GM19240 (cell line): Measurements from ENCODE around the gene ATG9A.
A peak's percentile ranks its signal among the peaks of the same experiment; 100 is the strongest.

Source experiments
- DNase-seq: peaks from one replicate; pipeline ENCODE4 v3.0.0; 2011; ENCODE audit warnings: low spot score; ENCODE audit not compliant: insufficient read length

The ATG9A gene

DNA sequence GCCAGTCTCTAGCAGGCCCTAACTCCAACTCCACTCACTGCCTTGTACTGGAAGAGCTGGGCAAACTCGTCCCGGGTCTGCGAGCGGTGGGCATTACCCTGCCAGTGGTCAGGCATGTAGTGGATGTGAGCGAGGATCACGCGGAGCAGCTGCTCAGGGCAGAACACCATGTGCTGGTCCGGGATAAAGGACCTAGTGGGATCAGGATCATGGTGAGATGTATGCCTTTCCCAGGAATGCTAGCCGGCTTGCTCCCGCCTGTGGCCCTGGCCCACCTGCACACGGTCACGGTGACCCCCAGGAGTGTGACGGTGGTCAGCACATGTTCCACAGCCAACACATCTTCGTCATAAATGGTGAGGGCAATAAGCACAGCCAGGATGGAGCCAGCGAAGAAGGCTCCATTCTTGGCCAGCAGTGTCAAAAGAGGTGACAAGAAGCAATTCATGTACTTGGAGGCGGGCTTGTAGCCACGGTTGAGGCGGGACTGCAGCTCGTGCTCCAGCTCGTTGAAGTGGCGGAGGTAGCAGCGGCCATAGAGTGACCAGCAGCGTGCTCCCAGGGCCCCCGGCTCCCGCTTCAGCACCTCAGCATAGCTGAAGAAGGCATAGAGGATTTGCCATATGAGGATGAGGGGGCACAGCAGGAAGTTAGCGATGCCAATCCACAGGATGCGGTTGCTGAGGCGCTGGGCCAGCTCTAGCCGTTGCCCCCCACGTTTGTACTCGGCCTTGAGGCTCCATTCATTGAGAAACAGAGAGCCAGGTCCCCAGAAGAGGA, 5.4 kb downstream of the ATG9A start:
- no peak for DNase-seq

DNA sequence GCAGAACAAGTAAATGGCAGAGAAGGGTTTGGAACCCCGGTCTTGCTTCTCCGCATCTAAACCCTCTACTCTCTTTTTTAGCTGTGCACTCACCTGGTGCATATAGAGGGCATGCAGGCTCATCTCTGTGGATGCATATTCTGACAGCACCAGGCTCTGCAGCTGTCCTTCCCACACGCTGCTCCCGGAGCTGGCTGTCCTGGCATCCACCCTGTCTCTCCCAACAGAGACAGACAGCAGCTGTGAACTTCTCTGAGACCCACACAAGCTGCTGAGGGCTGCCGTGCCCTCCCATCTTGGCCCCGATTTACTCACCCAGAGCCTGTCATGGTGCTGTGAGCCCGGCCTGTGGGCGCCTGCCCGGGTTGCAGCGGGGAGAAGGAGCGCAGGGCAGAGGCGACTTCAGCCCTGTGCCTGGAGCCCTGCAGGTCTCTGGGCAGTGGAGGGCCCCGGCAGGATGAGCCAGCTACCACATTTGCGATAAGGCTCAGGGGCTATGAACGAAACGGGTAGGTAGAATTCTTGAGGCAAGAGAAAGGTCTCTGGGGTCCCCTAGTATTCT, 7.4 kb downstream of the ATG9A start:
- DNase-seq: no peak

GRCh38 chr2:219220652-219221402, 8.6 kb downstream of the ATG9A start:
- no peak for DNase-seq

DNA sequence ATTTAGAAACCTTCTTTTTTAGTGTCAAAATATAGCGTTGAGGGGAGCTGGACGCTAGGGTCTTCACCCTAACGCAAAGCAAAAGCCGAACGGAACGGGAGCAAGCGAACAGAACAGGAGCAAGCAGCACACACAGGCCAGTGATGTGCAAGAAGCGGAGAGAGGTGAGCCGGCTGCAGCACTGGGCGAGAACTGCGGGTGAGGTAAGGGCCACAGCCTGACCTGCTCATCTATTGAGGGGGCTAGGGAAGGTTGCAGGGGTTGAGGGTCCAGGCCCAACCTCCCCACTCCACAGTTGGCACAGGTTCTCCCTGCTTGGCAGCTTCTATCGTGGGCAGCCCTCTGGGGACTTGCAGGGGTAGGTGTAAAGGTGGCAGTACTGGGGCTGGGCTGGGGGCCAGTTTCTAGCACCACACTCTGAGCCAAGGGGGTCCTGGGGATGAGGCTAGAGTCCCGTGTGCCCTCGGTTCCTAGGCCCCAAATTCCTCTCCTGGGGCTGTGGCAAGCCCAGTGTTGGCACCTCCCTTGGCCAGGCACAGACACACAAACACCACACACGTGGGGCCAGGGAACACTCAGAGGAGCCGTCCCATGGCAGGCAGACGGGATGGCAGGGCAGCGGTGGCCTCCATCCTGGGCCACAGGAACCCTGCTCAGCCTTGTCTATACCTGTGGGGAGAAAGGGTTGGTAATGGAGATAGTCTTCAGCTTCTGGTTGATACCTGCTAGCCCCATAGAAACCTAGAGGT, 9.5 kb downstream of the ATG9A start:
- no peak for DNase-seq

- DNase-seq: peak; percentile 95
Measured at GRCh38 chr2:219218732-219219701, 10.4 kb downstream of the ATG9A start, which contains the start of gene ABCB6. Gene ABCB6 (minus strand): TSS chr2:219218958. CDS start chr2:219218673, 285 bp downstream.

GRCh38 chr2:219218217-219218731, 11.2 kb downstream of the ATG9A start:
- no peak for DNase-seq

- no peak for DNase-seq
Measured at GRCh38 chr2:219216535-219216915, 12.9 kb downstream of the ATG9A start.

GRCh38 chr2:219215871-219216534, 13.4 kb downstream of the ATG9A start:
- DNase-seq: no peak

GRCh38 chr2:219214786-219215185, 14.7 kb downstream of the ATG9A start:
- DNase-seq: no peak

DNA sequence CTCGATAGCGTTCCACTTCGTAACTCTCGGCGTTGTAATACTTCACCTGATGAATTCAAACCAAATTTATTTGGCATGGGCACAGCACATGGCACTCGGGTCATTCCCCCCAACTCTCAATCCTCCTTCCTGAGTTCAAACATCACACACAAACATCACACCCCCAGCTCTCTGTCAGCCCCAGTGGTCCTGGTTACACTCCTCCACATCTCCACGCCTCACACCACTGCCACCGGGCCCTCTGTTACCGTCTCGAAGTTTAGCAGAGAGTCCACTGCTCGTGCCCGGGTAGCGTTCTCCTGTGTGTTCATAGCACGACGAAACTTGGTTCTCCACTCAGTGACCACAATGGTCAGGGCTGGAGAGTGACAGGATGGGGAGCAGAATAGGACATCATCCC, 15.3 kb downstream of the ATG9A start:
- DNase-seq: no peak

- DNase-seq: no peak
Measured at GRCh38 chr2:219213486-219214071, 15.9 kb downstream of the ATG9A start.

GRCh38 chr2:219213026-219213415, 16.4 kb downstream of the ATG9A start:
- no peak for DNase-seq

DNA sequence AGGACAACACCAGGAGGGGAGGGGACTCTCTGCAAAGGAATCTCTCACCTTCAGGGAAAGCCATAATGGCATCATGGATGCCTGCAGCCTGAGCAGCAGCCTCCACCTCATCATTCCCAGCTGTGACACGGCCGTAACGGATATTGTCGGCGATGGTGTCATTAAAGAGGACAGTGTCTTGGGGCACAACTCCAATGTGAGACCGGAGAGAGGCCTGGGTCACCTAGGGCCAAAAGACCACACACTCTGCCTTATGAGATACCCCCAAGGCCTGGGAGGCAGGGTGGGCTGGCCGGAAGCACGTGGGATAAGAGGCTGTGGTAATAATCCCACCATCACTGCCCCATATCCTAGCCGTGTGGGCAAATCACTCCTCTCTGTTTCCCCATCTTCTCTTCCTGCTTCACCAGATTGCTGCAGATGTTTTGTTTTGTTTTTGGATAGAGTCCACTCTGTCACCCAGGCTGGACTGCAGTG, 18.5 kb downstream of the ATG9A start:
- no peak for DNase-seq

DNA sequence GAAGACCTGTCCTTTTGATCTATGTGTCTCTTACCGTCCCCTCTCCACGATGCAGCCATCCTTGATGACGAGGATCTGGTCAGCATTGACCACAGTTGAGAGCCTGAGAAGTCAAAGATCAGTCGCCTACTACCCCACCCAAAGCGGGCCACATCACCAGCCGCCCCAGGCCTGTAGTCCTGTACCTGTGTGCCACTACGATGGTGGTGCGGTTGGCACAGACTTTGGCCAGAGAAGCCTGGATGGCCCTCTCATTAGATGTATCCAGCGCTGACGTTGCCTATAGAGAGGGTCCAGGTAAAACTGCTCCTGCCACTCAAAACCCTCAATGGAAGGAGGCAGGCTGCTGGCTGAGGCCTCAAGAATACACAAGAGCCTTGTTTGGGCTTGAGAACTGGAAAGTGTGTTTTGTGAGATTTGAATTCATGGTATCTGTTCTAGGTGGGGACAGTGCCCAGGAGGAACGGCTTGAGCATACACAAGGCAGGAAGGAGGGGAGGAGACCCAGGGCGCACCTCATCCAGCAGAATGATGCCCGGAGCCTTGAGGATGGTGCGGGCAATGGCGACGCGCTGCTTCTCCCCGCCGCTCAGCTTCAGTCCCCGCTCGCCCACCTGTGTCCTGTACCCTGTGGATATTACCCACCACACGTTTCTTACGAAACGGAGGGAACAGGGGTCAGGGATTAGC, 19.1 kb downstream of the ATG9A start:
- DNase-seq: no peak

DNA sequence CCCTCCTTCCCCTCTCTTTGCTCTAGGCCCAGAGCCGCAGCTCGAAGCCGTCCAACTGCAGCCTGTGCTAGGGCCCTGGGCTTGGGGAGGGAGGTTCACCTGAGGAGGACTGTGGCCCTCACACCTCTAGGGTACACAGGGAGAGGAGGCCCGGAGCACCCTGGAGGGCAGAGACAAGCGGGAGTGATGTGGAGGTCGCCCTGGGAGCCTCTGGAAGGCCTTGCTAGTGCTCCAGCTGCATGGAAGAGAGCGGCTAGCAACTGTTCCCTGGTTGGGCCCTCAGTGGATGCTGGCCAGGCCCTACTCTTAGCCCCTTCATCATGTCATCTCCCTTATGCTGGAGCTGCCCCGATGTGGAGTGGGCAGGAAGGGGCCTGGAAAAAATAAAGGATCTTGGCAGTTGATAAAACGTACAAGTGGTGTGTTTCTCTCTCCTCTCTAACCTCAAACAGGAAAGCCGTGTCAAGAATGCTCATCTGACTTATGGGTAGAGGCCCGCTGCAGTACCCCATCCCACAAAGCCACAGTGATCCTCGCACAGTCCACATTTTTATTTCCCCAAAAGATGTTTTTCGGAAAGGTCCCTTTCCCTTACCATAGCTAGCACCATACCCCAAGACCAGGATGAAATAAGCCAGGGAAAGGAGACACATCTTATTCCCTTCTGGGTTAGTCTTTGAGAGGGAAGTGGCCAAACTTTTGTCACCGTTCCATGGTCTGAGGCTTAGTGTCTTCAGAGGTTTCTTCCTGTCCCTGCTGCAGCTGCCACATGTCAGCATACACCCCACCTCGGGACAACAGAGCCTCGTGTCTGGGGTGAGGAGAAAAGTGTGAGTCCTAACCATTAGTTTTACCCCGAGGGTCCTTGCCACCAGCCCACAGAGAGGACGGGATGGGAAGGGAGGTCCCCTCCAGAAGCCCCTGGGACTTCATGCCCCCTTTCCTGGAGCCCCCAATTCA, 19.9 kb downstream of the ATG9A start:
- no peak for DNase-seq

- no peak for DNase-seq
Measured at GRCh38 chr2:219207884-219208740, 21.3 kb downstream of the ATG9A start.
